HUES48 (cell line): ENCODE data around the gene NECAP2.
"Not testable (repeated sequence)": the region's sequence is repeated elsewhere in the genome, so short reads cannot be mapped to it uniquely, and the experiment has no call there.

Experiments used
- H3K27ac ChIP-seq: one replicate; pipeline ENCODE4 v1.7.0; 2013; ENCODE audit warnings: low read depth, low read length, inconsistent platforms
- H3K27me3 ChIP-seq: 2 replicates; pipeline ENCODE4 v1.6.1; 2013; ENCODE audit warnings: mild to moderate bottlenecking, low read length; ENCODE audit not compliant: control insufficient read depth, insufficient read depth
- H3K36me3 ChIP-seq: 2 replicates; pipeline ENCODE4 v1.6.1; 2013; ENCODE audit warnings: low read length; ENCODE audit not compliant: control insufficient read depth, insufficient read depth
- H3K4me1 ChIP-seq: 2 replicates; pipeline ENCODE4 v1.6.1; 2013; ENCODE audit warnings: mild to moderate bottlenecking, low read length; ENCODE audit not compliant: control insufficient read depth, insufficient read depth
- H3K4me3 ChIP-seq: 2 replicates; pipeline ENCODE4 v1.5.1; 2013; ENCODE audit warnings: mild to moderate bottlenecking, low read depth, low read length
- H3K9ac ChIP-seq: 2 replicates; pipeline ENCODE4 v1.6.1; 2013; ENCODE audit warnings: mild to moderate bottlenecking, low read depth, low read length, moderate library complexity
- H3K9me3 ChIP-seq: 2 replicates; pipeline ENCODE4 v1.6.1; 2013; ENCODE audit warnings: low read length; ENCODE audit not compliant: control insufficient read depth, insufficient read depth

Gene NECAP2

GRCh38 chr1:16445052-16445451, 4.5 kb downstream of the NECAP2 start:
- peaks cover 56% of the 10 kb centered on the region for H3K36me3 ChIP-seq
- no peak overlapping the region for H3K9ac ChIP-seq

GRCh38 chr1:16446116-16446515, 5.6 kb downstream of the NECAP2 start:
- H3K27ac ChIP-seq = no peak overlapping the region
- H3K9ac ChIP-seq = no peak overlapping the region
- H3K36me3 ChIP-seq = peaks cover 65% of the 10 kb centered on the region
- peaks cover 3% of the 10 kb centered on the region; the same call in 1 of the 2 replicates for H3K4me1 ChIP-seq
- H3K27me3 ChIP-seq = no peaks in the 10 kb centered on the region; the same call in 1 of the 2 replicates
- no peaks in the 10 kb centered on the region for H3K9me3 ChIP-seq
- H3K4me3 ChIP-seq = no peak overlapping the region

More at GRCh38 chr1:16445052-16445451, 4.5 kb downstream of the NECAP2 start:
- H3K4me3 ChIP-seq = no peak overlapping the region
- H3K9me3 ChIP-seq = no peaks in the 10 kb centered on the region
- no peak overlapping the region for H3K27ac ChIP-seq
- peaks cover 5% of the 10 kb centered on the region for H3K4me1 ChIP-seq
- H3K27me3 ChIP-seq = no peaks in the 10 kb centered on the region; the same call in 1 of the 2 replicates

GRCh38 chr1:16447641-16448040, 7.1 kb downstream of the NECAP2 start:
- no peaks in the 10 kb centered on the region for H3K9me3 ChIP-seq
- no peaks in the 10 kb centered on the region for H3K4me1 ChIP-seq
- H3K27ac ChIP-seq = no peak overlapping the region
- H3K36me3 ChIP-seq = peaks cover 78% of the 10 kb centered on the region
- no peaks in the 10 kb centered on the region for H3K27me3 ChIP-seq
- no peak overlapping the region for H3K4me3 ChIP-seq
- no peak overlapping the region for H3K9ac ChIP-seq

- no peak overlapping the region for H3K9ac ChIP-seq
- no peak overlapping the region for H3K27ac ChIP-seq
- H3K36me3 ChIP-seq = peaks cover 77% of the 10 kb centered on the region
- no peak overlapping the region for H3K4me3 ChIP-seq
- H3K9me3 ChIP-seq = no peaks in the 10 kb centered on the region
- no peaks in the 10 kb centered on the region for H3K27me3 ChIP-seq
- no peaks in the 10 kb centered on the region for H3K4me1 ChIP-seq
Observed at GRCh38 chr1:16449065-16449464, 8.5 kb downstream of the NECAP2 start.

GRCh38 chr1:16449666-16450065, 9.1 kb downstream of the NECAP2 start:
- H3K36me3 ChIP-seq = peaks cover 75% of the 10 kb centered on the region
- H3K4me1 ChIP-seq = no peaks in the 10 kb centered on the region
- H3K27me3 ChIP-seq = no peaks in the 10 kb centered on the region
- no peak overlapping the region for H3K4me3 ChIP-seq
- H3K9me3 ChIP-seq = no peaks in the 10 kb centered on the region
- no peak overlapping the region for H3K9ac ChIP-seq
- H3K27ac ChIP-seq = no peak overlapping the region

GRCh38 chr1:16450863-16451481, 10.4 kb downstream of the NECAP2 start:
- Histone ChIP-seq H3K9me3 (no peaks in the 10 kb centered on the region), H3K27me3 (no peaks in the 10 kb centered on the region), H3K36me3 (peaks cover 80% of the 10 kb centered on the region), H3K4me1 (no peaks in the 10 kb centered on the region), H3K27ac (no peak overlapping the region), H3K9ac (no peak overlapping the region), H3K4me3 (no peak overlapping the region)

GRCh38 chr1:16451841-16452528, 11.5 kb downstream of the NECAP2 start:
- Histone ChIP-seq H3K27ac (no peak overlapping the region), H3K36me3 (peaks cover 85% of the 10 kb centered on the region), H3K9me3 (no peaks in the 10 kb centered on the region), H3K27me3 (no peaks in the 10 kb centered on the region), H3K9ac (no peak overlapping the region), H3K4me1 (no peaks in the 10 kb centered on the region), H3K4me3 (no peak overlapping the region)

- H3K4me3 ChIP-seq, H3K27me3 ChIP-seq, H3K4me1 ChIP-seq, H3K9me3 ChIP-seq, H3K27ac ChIP-seq, H3K9ac ChIP-seq: not testable (repeated sequence)
- peaks cover 72% of the 10 kb centered on the region for H3K36me3 ChIP-seq
Observed at GRCh38 chr1:16454909-16455308, 14.4 kb downstream of the NECAP2 start.

- H3K9me3 ChIP-seq, H3K27ac ChIP-seq, H3K4me3 ChIP-seq, H3K4me1 ChIP-seq, H3K27me3 ChIP-seq, H3K9ac ChIP-seq: not testable (repeated sequence)
- peaks cover 64% of the 10 kb centered on the region for H3K36me3 ChIP-seq
Observed at GRCh38 chr1:16456151-16456550, 15.6 kb downstream of the NECAP2 start.

- Histone ChIP-seq H3K9me3 (no peaks in the 10 kb centered on the region), H3K27me3 (no peaks in the 10 kb centered on the region), H3K36me3 (peaks cover 51% of the 10 kb centered on the region), H3K4me1 (no peaks in the 10 kb centered on the region), H3K9ac (no peak overlapping the region), H3K27ac (no peak overlapping the region), H3K4me3 (no peak overlapping the region)
Observed at GRCh38 chr1:16458831-16459230, 18.3 kb downstream of the NECAP2 start.

- H3K9ac ChIP-seq = no peak overlapping the region
- peaks cover 50% of the 10 kb centered on the region for H3K36me3 ChIP-seq
- H3K27ac ChIP-seq = no peak overlapping the region
- no peaks in the 10 kb centered on the region for H3K27me3 ChIP-seq
- H3K4me1 ChIP-seq = no peaks in the 10 kb centered on the region
- H3K9me3 ChIP-seq = no peaks in the 10 kb centered on the region
- no peak overlapping the region for H3K4me3 ChIP-seq
Observed at GRCh38 chr1:16459352-16459925, 18.9 kb downstream of the NECAP2 start.
